HEK293 (cell line): ENCODE data around the gene RWDD4.

Experiments used
- KLF10 ChIP-seq: fragments of 450-650 bp; IDR thresholded peaks from 2 replicates; pipeline ENCODE4 v1.5.1; 2018; ENCODE audit warnings: missing biosample characterization, mild to moderate bottlenecking, missing genetic modification characterization
- KLF16 ChIP-seq: fragments of 450-650 bp; formaldehyde crosslinking; IDR thresholded peaks from 2 replicates; pipeline ENCODE4 v1.5.1; 2017; ENCODE audit warnings: missing biosample characterization, missing genetic modification characterization
- ZFP37 ChIP-seq: fragments of 450-650 bp; formaldehyde crosslinking; IDR thresholded peaks from 2 replicates; pipeline ENCODE4 v1.5.1; 2016; ENCODE audit warnings: missing biosample characterization, missing genetic modification characterization
- ZNF16 ChIP-seq: fragments of 450-650 bp; formaldehyde crosslinking; IDR thresholded peaks from 2 replicates; pipeline ENCODE4 v1.5.1; 2016; ENCODE audit warnings: low read depth, missing biosample characterization, missing genetic modification characterization
- ZNF791 ChIP-seq: fragments of 450-650 bp; formaldehyde crosslinking; IDR thresholded peaks from 2 replicates; pipeline ENCODE4 v1.5.1; 2016; ENCODE audit warnings: missing biosample characterization, missing genetic modification characterization
- TF ChIP-seq, protein P1 (sequence below): fragments of 450-650 bp; formaldehyde crosslinking; IDR thresholded peaks from 2 replicates; pipeline ENCODE4 v1.5.1; 2016; ENCODE audit warnings: missing biosample characterization, missing genetic modification characterization
- TF ChIP-seq, protein P2 (sequence below): fragments of 450-650 bp; formaldehyde crosslinking; IDR thresholded peaks from 2 replicates; pipeline ENCODE4 v1.5.1; 2016; ENCODE audit warnings: missing biosample characterization, missing genetic modification characterization
- TF ChIP-seq, protein P3 (sequence below): sonication (generic); formaldehyde crosslinking; IDR thresholded peaks from 2 replicates; pipeline ENCODE4 v1.8.1; 2022; ENCODE audit warnings: mild to moderate bottlenecking, moderate library complexity, missing genetic modification reagents
- TF ChIP-seq, protein P4 (sequence below): fragments of 450-650 bp; formaldehyde crosslinking; IDR thresholded peaks from 2 replicates; pipeline ENCODE4 v1.5.1; 2017; ENCODE audit warnings: missing biosample characterization, missing genetic modification characterization

DNA sequence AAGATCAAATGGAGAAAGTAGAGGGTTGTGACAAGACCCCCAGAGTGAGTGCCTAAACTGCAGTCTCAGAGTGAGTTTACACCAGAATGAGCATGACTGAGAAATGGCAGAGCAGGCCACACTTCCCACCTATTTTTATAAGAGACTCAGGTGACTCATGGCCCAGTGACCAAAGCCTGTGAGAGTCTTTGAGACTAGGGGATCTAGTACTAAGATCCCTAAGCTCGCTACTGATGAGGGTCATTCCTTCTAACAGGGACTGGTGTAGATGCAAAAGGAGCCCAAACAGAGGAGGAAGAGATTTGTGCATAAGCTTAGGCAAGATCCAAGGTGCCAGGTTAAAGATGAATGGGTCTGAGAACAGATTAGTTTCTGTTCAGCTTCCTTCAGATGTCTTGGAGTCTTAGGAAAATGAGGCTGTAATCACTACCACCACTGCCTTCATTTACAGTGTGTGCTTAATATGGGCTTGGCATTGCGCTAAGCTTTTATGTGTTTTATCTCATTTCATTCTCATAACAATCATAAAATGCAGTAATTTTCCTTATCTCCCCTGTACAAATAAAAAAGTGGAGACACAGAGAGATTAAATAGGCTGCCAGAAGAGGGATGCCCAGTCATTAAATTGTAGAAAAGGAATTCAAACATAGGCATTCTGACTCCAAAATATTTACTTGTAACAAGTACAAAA lies 62.8 kb downstream of the RWDD4 start:
- TF ChIP-seq, protein P1, sequence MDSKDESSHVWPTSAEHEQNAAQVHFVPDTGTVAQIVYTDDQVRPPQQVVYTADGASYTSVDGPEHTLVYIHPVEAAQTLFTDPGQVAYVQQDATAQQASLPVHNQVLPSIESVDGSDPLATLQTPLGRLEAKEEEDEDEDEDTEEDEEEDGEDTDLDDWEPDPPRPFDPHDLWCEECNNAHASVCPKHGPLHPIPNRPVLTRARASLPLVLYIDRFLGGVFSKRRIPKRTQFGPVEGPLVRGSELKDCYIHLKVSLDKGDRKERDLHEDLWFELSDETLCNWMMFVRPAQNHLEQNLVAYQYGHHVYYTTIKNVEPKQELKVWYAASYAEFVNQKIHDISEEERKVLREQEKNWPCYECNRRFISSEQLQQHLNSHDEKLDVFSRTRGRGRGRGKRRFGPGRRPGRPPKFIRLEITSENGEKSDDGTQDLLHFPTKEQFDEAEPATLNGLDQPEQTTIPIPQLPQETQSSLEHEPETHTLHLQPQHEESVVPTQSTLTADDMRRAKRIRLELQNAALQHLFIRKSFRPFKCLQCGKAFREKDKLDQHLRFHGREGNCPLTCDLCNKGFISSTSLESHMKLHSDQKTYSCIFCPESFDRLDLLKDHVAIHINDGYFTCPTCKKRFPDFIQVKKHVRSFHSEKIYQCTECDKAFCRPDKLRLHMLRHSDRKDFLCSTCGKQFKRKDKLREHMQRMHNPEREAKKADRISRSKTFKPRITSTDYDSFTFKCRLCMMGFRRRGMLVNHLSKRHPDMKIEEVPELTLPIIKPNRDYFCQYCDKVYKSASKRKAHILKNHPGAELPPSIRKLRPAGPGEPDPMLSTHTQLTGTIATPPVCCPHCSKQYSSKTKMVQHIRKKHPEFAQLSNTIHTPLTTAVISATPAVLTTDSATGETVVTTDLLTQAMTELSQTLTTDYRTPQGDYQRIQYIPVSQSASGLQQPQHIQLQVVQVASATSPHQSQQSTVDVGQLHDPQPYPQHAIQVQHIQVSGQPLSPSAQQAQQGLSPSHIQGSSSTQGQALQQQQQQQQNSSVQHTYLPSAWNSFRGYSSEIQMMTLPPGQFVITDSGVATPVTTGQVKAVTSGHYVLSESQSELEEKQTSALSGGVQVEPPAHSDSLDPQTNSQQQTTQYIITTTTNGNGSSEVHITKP (tag by site-specific recombination), result no peak; the same call in 1 of the 2 replicates
- TF ChIP-seq ZNF791 (tag by site-specific recombination) (no peak), KLF16 (no peak), ZFP37 (tag by site-specific recombination) (no peak), ZNF16 (tag by site-specific recombination) (no peak), KLF10 (no peak)
- TF ChIP-seq, protein P2, sequence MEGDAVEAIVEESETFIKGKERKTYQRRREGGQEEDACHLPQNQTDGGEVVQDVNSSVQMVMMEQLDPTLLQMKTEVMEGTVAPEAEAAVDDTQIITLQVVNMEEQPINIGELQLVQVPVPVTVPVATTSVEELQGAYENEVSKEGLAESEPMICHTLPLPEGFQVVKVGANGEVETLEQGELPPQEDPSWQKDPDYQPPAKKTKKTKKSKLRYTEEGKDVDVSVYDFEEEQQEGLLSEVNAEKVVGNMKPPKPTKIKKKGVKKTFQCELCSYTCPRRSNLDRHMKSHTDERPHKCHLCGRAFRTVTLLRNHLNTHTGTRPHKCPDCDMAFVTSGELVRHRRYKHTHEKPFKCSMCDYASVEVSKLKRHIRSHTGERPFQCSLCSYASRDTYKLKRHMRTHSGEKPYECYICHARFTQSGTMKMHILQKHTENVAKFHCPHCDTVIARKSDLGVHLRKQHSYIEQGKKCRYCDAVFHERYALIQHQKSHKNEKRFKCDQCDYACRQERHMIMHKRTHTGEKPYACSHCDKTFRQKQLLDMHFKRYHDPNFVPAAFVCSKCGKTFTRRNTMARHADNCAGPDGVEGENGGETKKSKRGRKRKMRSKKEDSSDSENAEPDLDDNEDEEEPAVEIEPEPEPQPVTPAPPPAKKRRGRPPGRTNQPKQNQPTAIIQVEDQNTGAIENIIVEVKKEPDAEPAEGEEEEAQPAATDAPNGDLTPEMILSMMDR (tag by site-specific recombination), result no peak
- TF ChIP-seq, protein P3, sequence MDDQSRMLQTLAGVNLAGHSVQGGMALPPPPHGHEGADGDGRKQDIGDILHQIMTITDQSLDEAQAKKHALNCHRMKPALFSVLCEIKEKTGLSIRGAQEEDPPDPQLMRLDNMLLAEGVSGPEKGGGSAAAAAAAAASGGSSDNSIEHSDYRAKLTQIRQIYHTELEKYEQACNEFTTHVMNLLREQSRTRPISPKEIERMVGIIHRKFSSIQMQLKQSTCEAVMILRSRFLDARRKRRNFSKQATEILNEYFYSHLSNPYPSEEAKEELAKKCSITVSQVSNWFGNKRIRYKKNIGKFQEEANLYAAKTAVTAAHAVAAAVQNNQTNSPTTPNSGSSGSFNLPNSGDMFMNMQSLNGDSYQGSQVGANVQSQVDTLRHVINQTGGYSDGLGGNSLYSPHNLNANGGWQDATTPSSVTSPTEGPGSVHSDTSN (CRISPR knock-in tag), result no peak
- TF ChIP-seq, protein P4, sequence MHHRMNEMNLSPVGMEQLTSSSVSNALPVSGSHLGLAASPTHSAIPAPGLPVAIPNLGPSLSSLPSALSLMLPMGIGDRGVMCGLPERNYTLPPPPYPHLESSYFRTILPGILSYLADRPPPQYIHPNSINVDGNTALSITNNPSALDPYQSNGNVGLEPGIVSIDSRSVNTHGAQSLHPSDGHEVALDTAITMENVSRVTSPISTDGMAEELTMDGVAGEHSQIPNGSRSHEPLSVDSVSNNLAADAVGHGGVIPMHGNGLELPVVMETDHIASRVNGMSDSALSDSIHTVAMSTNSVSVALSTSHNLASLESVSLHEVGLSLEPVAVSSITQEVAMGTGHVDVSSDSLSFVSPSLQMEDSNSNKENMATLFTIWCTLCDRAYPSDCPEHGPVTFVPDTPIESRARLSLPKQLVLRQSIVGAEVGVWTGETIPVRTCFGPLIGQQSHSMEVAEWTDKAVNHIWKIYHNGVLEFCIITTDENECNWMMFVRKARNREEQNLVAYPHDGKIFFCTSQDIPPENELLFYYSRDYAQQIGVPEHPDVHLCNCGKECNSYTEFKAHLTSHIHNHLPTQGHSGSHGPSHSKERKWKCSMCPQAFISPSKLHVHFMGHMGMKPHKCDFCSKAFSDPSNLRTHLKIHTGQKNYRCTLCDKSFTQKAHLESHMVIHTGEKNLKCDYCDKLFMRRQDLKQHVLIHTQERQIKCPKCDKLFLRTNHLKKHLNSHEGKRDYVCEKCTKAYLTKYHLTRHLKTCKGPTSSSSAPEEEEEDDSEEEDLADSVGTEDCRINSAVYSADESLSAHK (tag by site-specific recombination), result no peak
